Panc1 (cell line): Measurements from ENCODE around the gene SCGB3A1. TPM values are rescaled to one million over a fixed set of nuclear protein-coding genes. Genes with fewer than 3 reads are reported as not detected.

Source experiments
- ATAC-seq: fragments of 200-7000 bp; cut with Tn5 transposase; 2 replicates; pipeline ENCODE4 v1.9.1; 2020; ENCODE audit warnings: mild to moderate bottlenecking, moderate library complexity
- BruUV-seq: library from RNA; stranded (reverse); fragments of 400-500 nt; replicated peaks from 2 replicates; lab custom pipeline; 2021; lab: Mats Ljungman, UMichigan
- CTCF ChIA-PET: fragments of 300-600 bp; sonication (Branson Sonifier 250); formaldehyde crosslinking; loops from one replicate; lab custom pipeline; 2022; ENCODE audit warnings: antibody characterized with exemption; lab: Charles Lee
- POLR2A ChIA-PET: fragments of 300-600 bp; sonication (Branson Sonifier 250); formaldehyde crosslinking; loops from one replicate; lab custom pipeline; 2022; ENCODE audit warnings: antibody characterized with exemption; lab: Charles Lee
- DNase-seq: peaks from one replicate; pipeline ENCODE4 v3.0.0-alpha.2; 2010; ENCODE audit warnings: low read depth, low spot score
- H3K27ac ChIP-seq: 2 replicates; pipeline ENCODE4 v1.5.1; 2011; ENCODE audit warnings: mild to moderate bottlenecking, low read length, inconsistent platforms
- H3K27me3 ChIP-seq: fragments of 200-500 bp; sonication (Bioruptor generic); 2 replicates; pipeline ENCODE4 v1.6.0; 2014; ENCODE audit warnings: low read length, inconsistent platforms; ENCODE audit not compliant: control insufficient read depth, insufficient read depth
- H3K36me3 ChIP-seq: fragments of 200-500 bp; sonication (Bioruptor generic); 2 replicates; pipeline ENCODE4 v1.5.1; 2014; ENCODE audit warnings: inconsistent platforms, mild to moderate bottlenecking, low read length, moderate library complexity; ENCODE audit not compliant: control insufficient read depth, insufficient read depth
- H3K4me1 ChIP-seq: 2 replicates; pipeline ENCODE4 v1.5.1; 2011; ENCODE audit warnings: inconsistent platforms, mild to moderate bottlenecking, low read length, moderate library complexity; ENCODE audit not compliant: control insufficient read depth, insufficient read depth
- H3K4me3 ChIP-seq, 2 experiments: 2 replicates each; pipeline ENCODE4 v1.5.1; 2011 to 2012; ENCODE audit warnings: low read depth in 2 of 2, low read length in 2 of 2, mild to moderate bottlenecking in 2 of 2, inconsistent platforms in 1 of 2, moderate library complexity in 1 of 2
- H3K9me3 ChIP-seq: fragments of 200-500 bp; sonication (Bioruptor generic); 2 replicates; pipeline ENCODE4 v1.5.1; 2014; ENCODE audit warnings: low read depth, mild to moderate bottlenecking, inconsistent platforms, low read length, moderate library complexity; ENCODE audit not compliant: control insufficient read depth, insufficient read depth
- POLR2AphosphoS5 ChIP-seq: IDR thresholded peaks from 2 replicates; pipeline ENCODE4 v1.6.1; 2012; ENCODE audit warnings: mild to moderate bottlenecking, low read depth, low read length, moderate library complexity
- REST ChIP-seq, 2 experiments: IDR thresholded peaks; 2 replicates each; pipeline ENCODE4 v1.6.1; 2011 to 2012; ENCODE audit warnings: low read depth in 2 of 2, control low read depth in 1 of 2, low read length in 1 of 2, mild to moderate bottlenecking in 1 of 2, moderate library complexity in 1 of 2; ENCODE audit not compliant: insufficient read depth in 1 of 2
- SIN3A ChIP-seq: IDR thresholded peaks from 2 replicates; pipeline ENCODE4 v1.6.1; 2012; ENCODE audit warnings: low read depth, mild to moderate bottlenecking, low read length, moderate library complexity, borderline replicate concordance; ENCODE audit not compliant: insufficient read depth
- TCF7L2 ChIP-seq: IDR thresholded peaks from 2 replicates; pipeline ENCODE4 v1.6.1; 2011; ENCODE audit warnings: mild to moderate bottlenecking, low read depth, low read length, inconsistent platforms
- in situ Hi-C: cut with HindIII; loops from 2 replicates; pipeline ENCODE4 v1.10.0; 2016; ENCODE audit warnings: low sequenced_read_pairs, low pct_unique_long_range_greater_than_20kb
- intact Hi-C: fragments of 100-400 bp; cut with micrococcal nuclease; formaldehyde crosslinking; loops from one replicate; pipeline ENCODE4 v1.10.0; 2022; ENCODE audit not compliant: unreplicated experiment
- total RNA-seq: library from RNA; stranded (reverse); gene quantifications from one replicate; pipeline ENCODE4 v1.2.1, GENCODE V29; 2021; ENCODE audit not compliant: unreplicated experiment
- TF ChIP-seq, protein P1 (sequence below): fragments of 450-650 bp; IDR thresholded peaks from 2 replicates; pipeline ENCODE4 v1.5.1; 2017; ENCODE audit warnings: mild to moderate bottlenecking

SCGB3A1 gene
- total RNA-seq, 1 experiment from 2014 or later: not detected

- no TSS peak for BruUV-seq
- ChIA-PET CTCF (no interaction called here), POLR2A (no interaction called here)
- no peaks in the 10 kb centered on the region for H3K36me3 ChIP-seq
- no peak overlapping the region for H3K4me3 ChIP-seq
- H3K4me1 ChIP-seq: no peaks in the 10 kb centered on the region
- DNase-seq: no peak
- ATAC-seq: no peak
- H3K27ac ChIP-seq: no peak overlapping the region
- in situ Hi-C loops (no loop called here), intact Hi-C loops (no loop called here)
- TF ChIP-seq REST (IDR thresholded peaks at IDR 0.05; ENCODE audit: insufficient read depth in 1 of 2, low read depth in 2 of 2, low read length in 1 of 2) (no peak), POLR2AphosphoS5 (no peak), SIN3A (no peak), TCF7L2 (no peak)
- TF ChIP-seq, protein P1, sequence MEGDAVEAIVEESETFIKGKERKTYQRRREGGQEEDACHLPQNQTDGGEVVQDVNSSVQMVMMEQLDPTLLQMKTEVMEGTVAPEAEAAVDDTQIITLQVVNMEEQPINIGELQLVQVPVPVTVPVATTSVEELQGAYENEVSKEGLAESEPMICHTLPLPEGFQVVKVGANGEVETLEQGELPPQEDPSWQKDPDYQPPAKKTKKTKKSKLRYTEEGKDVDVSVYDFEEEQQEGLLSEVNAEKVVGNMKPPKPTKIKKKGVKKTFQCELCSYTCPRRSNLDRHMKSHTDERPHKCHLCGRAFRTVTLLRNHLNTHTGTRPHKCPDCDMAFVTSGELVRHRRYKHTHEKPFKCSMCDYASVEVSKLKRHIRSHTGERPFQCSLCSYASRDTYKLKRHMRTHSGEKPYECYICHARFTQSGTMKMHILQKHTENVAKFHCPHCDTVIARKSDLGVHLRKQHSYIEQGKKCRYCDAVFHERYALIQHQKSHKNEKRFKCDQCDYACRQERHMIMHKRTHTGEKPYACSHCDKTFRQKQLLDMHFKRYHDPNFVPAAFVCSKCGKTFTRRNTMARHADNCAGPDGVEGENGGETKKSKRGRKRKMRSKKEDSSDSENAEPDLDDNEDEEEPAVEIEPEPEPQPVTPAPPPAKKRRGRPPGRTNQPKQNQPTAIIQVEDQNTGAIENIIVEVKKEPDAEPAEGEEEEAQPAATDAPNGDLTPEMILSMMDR: no peak
- H3K27me3 ChIP-seq: peaks cover 2% of the 10 kb centered on the region
- H3K9me3 ChIP-seq: no peaks in the 10 kb centered on the region
Measured at GRCh38 chr5:180586204-180586603, 5.1 kb downstream of the SCGB3A1 start.

- POLR2A ChIA-PET: no interaction called here
- BruUV-seq: TSS peak; percentile 40
- no peak for TF ChIP-seq REST (IDR thresholded peaks at IDR 0.05; ENCODE audit: insufficient read depth in 1 of 2, low read depth in 2 of 2, low read length in 1 of 2)
- TF ChIP-seq SIN3A: no peak
- TF ChIP-seq, protein P1: no peak
- no peak for TF ChIP-seq TCF7L2
- no peak for TF ChIP-seq POLR2AphosphoS5
- intact Hi-C loops (no loop called here), in situ Hi-C loops (no loop called here)
- DNase-seq (no peak), ATAC-seq (no peak)
- H3K4me1 ChIP-seq: no peaks in the 10 kb centered on the region
- no peaks in the 10 kb centered on the region for H3K9me3 ChIP-seq
- H3K36me3 ChIP-seq: no peaks in the 10 kb centered on the region
- no peak overlapping the region for H3K27ac ChIP-seq
- no peak overlapping the region for H3K4me3 ChIP-seq
- H3K27me3 ChIP-seq: no peaks in the 10 kb centered on the region; the same call in none of the 2 replicates
- CTCF ChIA-PET: no interaction called here
Measured at GRCh38 chr5:180583738-180584137, 7.6 kb downstream of the SCGB3A1 start.
